Keratinocyte (primary cell): ENCODE results near the gene ADGRB2. TPM values are rescaled to one million over a fixed set of nuclear protein-coding genes. Genes with fewer than 3 reads are reported as not detected.

Source experiments
- DNase-seq: peaks from one replicate; pipeline ENCODE4 v3.0.0-alpha.2; 2011; ENCODE audit warnings: low read depth, missing footprints, low spot score
- FAIRE-seq: peaks from 2 replicates; lab custom pipeline; 2011; peaks lifted over from hg19 to GRCh38; lab: Jason Lieb, UNC
- H2AFZ ChIP-seq: 2 replicates; pipeline ENCODE4 v1.6.0; 2012; ENCODE audit warnings: low read length, control low read depth, inconsistent platforms; ENCODE audit not compliant: control insufficient read depth
- H3K27ac ChIP-seq: 2 replicates; pipeline ENCODE4 v1.5.1; 2011; ENCODE audit warnings: low read length; ENCODE audit not compliant: control insufficient read depth, insufficient read depth
- H3K27me3 ChIP-seq: 3 replicates; pipeline ENCODE4 v1.6.0; 2011; ENCODE audit warnings: low read length; ENCODE audit not compliant: control insufficient read depth, insufficient read depth; ENCODE audit errors: extremely low read depth
- H3K36me3 ChIP-seq, 2 experiments: 2 replicates in 1 of 2; 3 replicates in 1 of 2; pipeline ENCODE4 v1.5.1; 2011; ENCODE audit warnings: low read length in 2 of 2, mild to moderate bottlenecking in 1 of 2; ENCODE audit not compliant: control insufficient read depth in 2 of 2, insufficient read depth in 2 of 2; ENCODE audit errors: extremely low read depth in 1 of 2
- H3K4me1 ChIP-seq: 3 replicates; pipeline ENCODE4 v1.5.1; 2011; ENCODE audit warnings: low read length; ENCODE audit not compliant: control insufficient read depth, insufficient read depth; ENCODE audit errors: extremely low read depth
- H3K4me2 ChIP-seq: 3 replicates; pipeline ENCODE4 v1.6.0; 2011; ENCODE audit warnings: low read depth, low read length; ENCODE audit not compliant: control insufficient read depth, insufficient read depth; ENCODE audit errors: extremely low read depth
- H3K4me3 ChIP-seq, 3 experiments: fragments of 200-600 bp in 1 of 3; sonication (generic) in 1 of 3; 2 replicates in 2 of 3; 3 replicates in 1 of 3; pipeline ENCODE4 v1.5.1; 2011 to 2016; ENCODE audit warnings: low read length in 3 of 3, mild to moderate bottlenecking in 3 of 3, control low read depth in 2 of 3, inconsistent platforms in 1 of 3, low read depth in 1 of 3, mixed read lengths in 1 of 3, mixed run types in 1 of 3, moderate library complexity in 1 of 3; ENCODE audit not compliant: control insufficient read depth in 2 of 3, insufficient read depth in 2 of 3; ENCODE audit errors: extremely low read depth in 1 of 3
- H3K79me2 ChIP-seq: 2 replicates; pipeline ENCODE4 v1.6.0; 2012; ENCODE audit warnings: low read length; ENCODE audit not compliant: control insufficient read depth, insufficient read depth
- H3K9ac ChIP-seq: 3 replicates; pipeline ENCODE4 v1.6.0; 2011; ENCODE audit warnings: low read length; ENCODE audit not compliant: control insufficient read depth, insufficient read depth; ENCODE audit errors: extremely low read depth
- H3K9me1 ChIP-seq: 3 replicates; pipeline ENCODE4 v1.6.0; 2011; ENCODE audit warnings: low read length; ENCODE audit not compliant: control insufficient read depth, insufficient read depth; ENCODE audit errors: extremely low read depth
- H3K9me3 ChIP-seq: 2 replicates; pipeline ENCODE4 v1.5.1; 2012; ENCODE audit warnings: low read depth, low read length; ENCODE audit not compliant: control insufficient read depth
- H4K20me1 ChIP-seq: 3 replicates; pipeline ENCODE4 v1.6.0; 2011; ENCODE audit warnings: low read length; ENCODE audit not compliant: control insufficient read depth, insufficient read depth; ENCODE audit errors: extremely low read depth
- EZH2 ChIP-seq: IDR thresholded peaks from one replicate; pipeline ENCODE4 v1.6.1; 2012; ENCODE audit warnings: inconsistent platforms, mild to moderate bottlenecking, low read length, moderate library complexity
- dilution Hi-C: fragments of 300-500 bp; cut with MboI; formaldehyde crosslinking; loops from one replicate; pipeline ENCODE4 v1.7.0; 2020; ENCODE audit warnings: low sequenced_read_pairs; ENCODE audit not compliant: extremely low pct_ligation_motif_present
- polyA plus RNA-seq, 5 experiments: library from polyadenylated mRNA; depleted of rRNA in 3 of 5; stranded (reverse) in 3 of 5; stranded (forward) in 1 of 5; unstranded in 1 of 5; fragments of >200 nt; gene quantifications; 1 replicate in 1 of 5; 2 replicates in 3 of 5; 3 replicates in 1 of 5; pipeline versions ENCODE4 v1.2.1 to v1.2.3, GENCODE V29; 2011 to 2012; ENCODE audit warnings: missing spikeins in 2 of 5, low read depth in 1 of 5, low replicate concordance in 1 of 5
- TF ChIP-seq, protein P1 (sequence below), 3 experiments: IDR thresholded peaks in 1 of 3; conservative IDR thresholded peaks in 1 of 3; optimal IDR thresholded peaks in 1 of 3; 2 replicates in 2 of 3; 3 replicates in 1 of 3; pipeline versions ENCODE3 to v1.5.1; 2011; ENCODE audit warnings: low read length in 3 of 3, mild to moderate bottlenecking in 3 of 3, moderate library complexity in 2 of 3, control low read depth in 1 of 3, inconsistent platforms in 1 of 3; ENCODE audit not compliant: insufficient read depth in 2 of 3; ENCODE audit errors: extremely low read depth in 1 of 3

ADGRB2 gene
- polyA plus RNA-seq, 1 donor (not counting 4 experiments of a cell fraction or from before 2014, with no cell fraction given) = 0.68 TPM

DNA sequence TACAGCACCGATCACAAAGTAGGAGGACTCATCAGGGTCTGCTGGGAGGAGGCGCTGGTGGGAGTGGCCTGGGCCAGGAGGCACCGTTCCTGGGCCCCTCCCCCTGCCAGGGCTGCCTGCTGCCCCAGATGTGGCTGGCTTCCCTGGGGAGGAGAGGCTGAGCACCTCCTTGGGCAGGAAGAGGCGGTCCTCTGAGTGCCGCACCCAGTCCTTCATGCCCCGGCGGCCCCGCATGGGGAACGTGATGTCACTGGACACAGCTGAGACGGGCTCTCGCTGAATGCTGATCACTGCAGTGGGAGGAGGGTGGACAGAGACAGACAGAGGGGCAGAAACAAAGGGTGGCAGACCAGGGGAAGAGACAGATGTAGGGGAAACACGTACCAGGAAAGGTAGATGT, 24.8 kb downstream of the ADGRB2 start:
- dilution Hi-C loops = no loop called here
- no peaks in the 10 kb centered on the region for H3K36me3 ChIP-seq
- peaks cover 20% of the 10 kb centered on the region for H3K4me1 ChIP-seq
- no peaks in the 10 kb centered on the region for H4K20me1 ChIP-seq
- H3K4me3 ChIP-seq = peak overlapping the region in 1 of 3 experiments; percentile 4
- H3K4me2 ChIP-seq = peak overlapping the region; percentile 83
- H3K27ac ChIP-seq = peak overlapping the region; percentile 22
- peak; percentile 76 for FAIRE-seq
- DNase-seq = peak; percentile 85
- H3K9me3 ChIP-seq = no peaks in the 10 kb centered on the region
- H3K9me1 ChIP-seq = no peaks in the 10 kb centered on the region
- peak overlapping the region; percentile 94 for H2AFZ ChIP-seq
- TF ChIP-seq, protein P1, sequence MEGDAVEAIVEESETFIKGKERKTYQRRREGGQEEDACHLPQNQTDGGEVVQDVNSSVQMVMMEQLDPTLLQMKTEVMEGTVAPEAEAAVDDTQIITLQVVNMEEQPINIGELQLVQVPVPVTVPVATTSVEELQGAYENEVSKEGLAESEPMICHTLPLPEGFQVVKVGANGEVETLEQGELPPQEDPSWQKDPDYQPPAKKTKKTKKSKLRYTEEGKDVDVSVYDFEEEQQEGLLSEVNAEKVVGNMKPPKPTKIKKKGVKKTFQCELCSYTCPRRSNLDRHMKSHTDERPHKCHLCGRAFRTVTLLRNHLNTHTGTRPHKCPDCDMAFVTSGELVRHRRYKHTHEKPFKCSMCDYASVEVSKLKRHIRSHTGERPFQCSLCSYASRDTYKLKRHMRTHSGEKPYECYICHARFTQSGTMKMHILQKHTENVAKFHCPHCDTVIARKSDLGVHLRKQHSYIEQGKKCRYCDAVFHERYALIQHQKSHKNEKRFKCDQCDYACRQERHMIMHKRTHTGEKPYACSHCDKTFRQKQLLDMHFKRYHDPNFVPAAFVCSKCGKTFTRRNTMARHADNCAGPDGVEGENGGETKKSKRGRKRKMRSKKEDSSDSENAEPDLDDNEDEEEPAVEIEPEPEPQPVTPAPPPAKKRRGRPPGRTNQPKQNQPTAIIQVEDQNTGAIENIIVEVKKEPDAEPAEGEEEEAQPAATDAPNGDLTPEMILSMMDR (optimal IDR thresholded peaks at IDR 0.05 in 1 of 3, IDR thresholded peaks at IDR 0.05 in 1 of 3, conservative IDR thresholded peaks at IDR 0.05 in 1 of 3; ENCODE audit: extremely low read depth in 1 of 3, insufficient read depth in 2 of 3, low read length in 3 of 3) = no peak
- TF ChIP-seq EZH2 = no peak
- no peaks in the 10 kb centered on the region for H3K27me3 ChIP-seq
- H3K79me2 ChIP-seq = no peaks in the 10 kb centered on the region
- H3K9ac ChIP-seq = peak overlapping the region; percentile 49

DNA sequence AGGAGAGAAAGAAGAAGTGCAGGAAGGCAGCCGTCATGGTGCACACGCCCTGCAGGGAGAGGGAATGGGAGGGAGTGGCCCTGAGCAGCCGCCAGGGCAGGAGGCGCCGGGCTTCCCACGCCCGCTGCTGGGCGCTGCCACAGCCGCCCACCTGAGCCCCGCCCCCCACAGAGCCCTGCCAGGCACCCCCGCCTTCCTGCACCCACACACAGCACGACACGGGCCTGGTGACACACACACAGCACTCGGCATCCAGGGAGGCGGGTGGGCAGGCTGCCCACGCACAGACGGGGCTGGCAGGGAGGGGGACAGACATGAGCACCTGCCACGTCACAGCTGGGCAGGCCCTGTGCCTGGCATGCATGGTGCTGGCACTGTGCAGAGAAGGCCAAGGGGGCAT, 27.5 kb downstream of the ADGRB2 start:
- Histone ChIP-seq H3K27me3 (no peaks in the 10 kb centered on the region), H3K36me3 (no peaks in the 10 kb centered on the region), H3K9me1 (no peaks in the 10 kb centered on the region), H2AFZ (no peak overlapping the region), H3K4me3 (no peak overlapping the region), H3K27ac (no peak overlapping the region), H3K79me2 (no peaks in the 10 kb centered on the region), H3K4me2 (no peak overlapping the region), H3K9me3 (no peaks in the 10 kb centered on the region), H3K4me1 (peaks cover 20% of the 10 kb centered on the region), H3K9ac (no peak overlapping the region), H4K20me1 (no peaks in the 10 kb centered on the region)
- dilution Hi-C loops = no loop called here
- no peak for FAIRE-seq
- no peak for DNase-seq
- TF ChIP-seq, protein P1 (optimal IDR thresholded peaks at IDR 0.05 in 1 of 3, IDR thresholded peaks at IDR 0.05 in 1 of 3, conservative IDR thresholded peaks at IDR 0.05 in 1 of 3; ENCODE audit: extremely low read depth in 1 of 3, insufficient read depth in 2 of 3, low read length in 3 of 3) = peak in 1 of 3 experiments; percentile 22
- TF ChIP-seq EZH2 = no peak
